Coronary artery (tissue), 2 donors: ENCODE data around the gene MORN5.

Source experiments
- DNase-seq: peaks from one replicate; pipeline ENCODE4 v3.0.0-alpha.2; 2017; ENCODE audit warnings: low spot score
- H3K27ac ChIP-seq, 2 donors: fragments of 200-600 bp; sonication (generic); one replicate each; pipeline ENCODE4 v1.5.1; 2016 to 2019
- H3K4me3 ChIP-seq: fragments of 200-600 bp; sonication (generic); 2 replicates; pipeline ENCODE4 v1.5.1; 2016; ENCODE audit warnings: mild to moderate bottlenecking, moderate library complexity
- CTCF ChIP-seq: fragments of 200-600 bp; sonication (generic); IDR thresholded peaks from one replicate; pipeline ENCODE4 v1.5.1; 2019; ENCODE audit warnings: antibody characterized with exemption

The MORN5 gene

GRCh38 chr9:122200960-122201595, 41.4 kb downstream of the MORN5 start:
- H3K27ac ChIP-seq, result no peak overlapping the region
- DNase-seq, result no peak
- TF ChIP-seq CTCF, result no peak
- H3K4me3 ChIP-seq, result no peak overlapping the region

- DNase-seq, result no peak
- TF ChIP-seq CTCF, result no peak
Observed at GRCh38 chr9:122201641-122202040, 41.9 kb downstream of the MORN5 start.

GRCh38 chr9:122202111-122202510, 42.4 kb downstream of the MORN5 start:
- DNase-seq, result no peak
- no peak overlapping the region for H3K4me3 ChIP-seq
- H3K27ac ChIP-seq, result no peak overlapping the region
- TF ChIP-seq CTCF, result no peak

More at GRCh38 chr9:122201641-122202040, 41.9 kb downstream of the MORN5 start:
- no peak overlapping the region for H3K4me3 ChIP-seq
- no peak overlapping the region for H3K27ac ChIP-seq

GRCh38 chr9:122204055-122204454, 44.3 kb downstream of the MORN5 start:
- TF ChIP-seq CTCF, result no peak
- no peak overlapping the region for H3K4me3 ChIP-seq
- no peak overlapping the region for H3K27ac ChIP-seq
- DNase-seq, result no peak

- TF ChIP-seq CTCF, result no peak
- no peak for DNase-seq
- Histone ChIP-seq H3K27ac (no peak overlapping the region), H3K4me3 (no peak overlapping the region)
Observed at GRCh38 chr9:122204491-122204890, 44.8 kb downstream of the MORN5 start.

GRCh38 chr9:122205176-122205575, 45.5 kb downstream of the MORN5 start:
- TF ChIP-seq CTCF, result no peak
- no peak overlapping the region for H3K27ac ChIP-seq
- no peak overlapping the region for H3K4me3 ChIP-seq
- no peak for DNase-seq
